ENCODE results near the gene IL22RA1.

Gene IL22RA1

GRCh38 chr1:24124980-24125379, 18.0 kb downstream of the IL22RA1 start:
- no peak overlapping the region for H3K9ac ChIP-seq (ENCODE audit: low read length)
- H3K9me2 ChIP-seq (ENCODE audit: low read depth, low read length) = no peaks in the 10 kb centered on the region
- no peak overlapping the region for H3K27ac ChIP-seq (ENCODE audit: low read depth, low read length, poor library complexity, severe bottlenecking)
- H4K20me1 ChIP-seq (ENCODE audit: insufficient read depth, low read length) = no peaks in the 10 kb centered on the region
- no peak overlapping the region for H3K4me2 ChIP-seq (ENCODE audit: low read length)
- TF ChIP-seq, protein P1, sequence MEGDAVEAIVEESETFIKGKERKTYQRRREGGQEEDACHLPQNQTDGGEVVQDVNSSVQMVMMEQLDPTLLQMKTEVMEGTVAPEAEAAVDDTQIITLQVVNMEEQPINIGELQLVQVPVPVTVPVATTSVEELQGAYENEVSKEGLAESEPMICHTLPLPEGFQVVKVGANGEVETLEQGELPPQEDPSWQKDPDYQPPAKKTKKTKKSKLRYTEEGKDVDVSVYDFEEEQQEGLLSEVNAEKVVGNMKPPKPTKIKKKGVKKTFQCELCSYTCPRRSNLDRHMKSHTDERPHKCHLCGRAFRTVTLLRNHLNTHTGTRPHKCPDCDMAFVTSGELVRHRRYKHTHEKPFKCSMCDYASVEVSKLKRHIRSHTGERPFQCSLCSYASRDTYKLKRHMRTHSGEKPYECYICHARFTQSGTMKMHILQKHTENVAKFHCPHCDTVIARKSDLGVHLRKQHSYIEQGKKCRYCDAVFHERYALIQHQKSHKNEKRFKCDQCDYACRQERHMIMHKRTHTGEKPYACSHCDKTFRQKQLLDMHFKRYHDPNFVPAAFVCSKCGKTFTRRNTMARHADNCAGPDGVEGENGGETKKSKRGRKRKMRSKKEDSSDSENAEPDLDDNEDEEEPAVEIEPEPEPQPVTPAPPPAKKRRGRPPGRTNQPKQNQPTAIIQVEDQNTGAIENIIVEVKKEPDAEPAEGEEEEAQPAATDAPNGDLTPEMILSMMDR (IDR thresholded peaks at IDR 0.05; ENCODE audit: low read length) = no peak
- TF ChIP-seq EZH2 (IDR thresholded peaks at IDR 0.05; ENCODE audit: borderline replicate concordance, low read length) = no peak
- no peaks in the 10 kb centered on the region for H3K79me2 ChIP-seq (ENCODE audit: insufficient read depth, low read length)
- H3K36me3 ChIP-seq (ENCODE audit: insufficient read depth, low read length) = no peaks in the 10 kb centered on the region
- no peaks in the 10 kb centered on the region for H3K4me1 ChIP-seq (ENCODE audit: insufficient read depth, low read length, severe bottlenecking)
- H3K4me3 ChIP-seq (ENCODE audit: low read depth, low read length, poor library complexity, severe bottlenecking) = no peak overlapping the region
- H2AFZ ChIP-seq (ENCODE audit: low read length) = no peak overlapping the region
- H3F3A ChIP-seq (ENCODE audit: insufficient read depth, low read length) = no peaks in the 10 kb centered on the region
- H3K9me3 ChIP-seq (ENCODE audit: low read length) = no peaks in the 10 kb centered on the region; the same call in 1 of the 2 replicates
- peaks cover 4% of the 10 kb centered on the region; the same call in 1 of the 2 replicates for H3K27me3 ChIP-seq (ENCODE audit: insufficient read depth, low read length)

DNA sequence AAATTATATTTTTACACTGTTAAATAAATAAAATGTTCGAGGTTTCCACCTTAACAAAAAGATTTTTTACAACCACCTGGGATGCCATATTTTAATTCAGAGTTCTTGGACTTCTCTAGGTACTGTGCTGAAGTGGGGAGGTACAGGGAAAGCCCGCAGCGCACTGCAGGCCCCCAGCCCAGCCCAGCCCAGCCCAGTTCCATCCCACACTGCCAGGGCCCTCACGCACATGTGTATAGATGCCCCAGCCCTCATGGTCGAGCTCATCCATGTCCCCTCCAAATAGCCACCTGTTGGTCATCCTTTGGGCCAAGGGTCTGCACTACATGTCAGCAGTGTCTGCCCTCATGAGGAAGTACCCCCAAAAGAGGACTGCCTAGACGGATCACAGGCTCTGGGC, 19.3 kb downstream of the IL22RA1 start:
- Histone ChIP-seq H3K79me2 (ENCODE audit: insufficient read depth, low read length) (no peaks in the 10 kb centered on the region), H3K9me3 (ENCODE audit: low read length) (no peaks in the 10 kb centered on the region), H3K4me3 (ENCODE audit: low read depth, low read length, poor library complexity, severe bottlenecking) (no peak overlapping the region), H3K4me2 (ENCODE audit: low read length) (no peak overlapping the region), H3K27ac (ENCODE audit: low read depth, low read length, poor library complexity, severe bottlenecking) (no peak overlapping the region), H3K4me1 (ENCODE audit: insufficient read depth, low read length, severe bottlenecking) (no peaks in the 10 kb centered on the region), H3K9me2 (ENCODE audit: low read depth, low read length) (no peaks in the 10 kb centered on the region), H2AFZ (ENCODE audit: low read length) (no peak overlapping the region), H3K9ac (ENCODE audit: low read length) (no peak overlapping the region), H3K36me3 (ENCODE audit: insufficient read depth, low read length) (no peaks in the 10 kb centered on the region), H3F3A (ENCODE audit: insufficient read depth, low read length) (no peaks in the 10 kb centered on the region), H4K20me1 (ENCODE audit: insufficient read depth, low read length) (no peaks in the 10 kb centered on the region), H3K27me3 (ENCODE audit: insufficient read depth, low read length) (0 out of 2 replicates have a peak, but pooled peaks cover 8% of the 10 kb centered on the region)
- no peak for TF ChIP-seq EZH2 (IDR thresholded peaks at IDR 0.05; ENCODE audit: borderline replicate concordance, low read length)
- TF ChIP-seq, protein P1 (IDR thresholded peaks at IDR 0.05; ENCODE audit: low read length) = no peak

DNA sequence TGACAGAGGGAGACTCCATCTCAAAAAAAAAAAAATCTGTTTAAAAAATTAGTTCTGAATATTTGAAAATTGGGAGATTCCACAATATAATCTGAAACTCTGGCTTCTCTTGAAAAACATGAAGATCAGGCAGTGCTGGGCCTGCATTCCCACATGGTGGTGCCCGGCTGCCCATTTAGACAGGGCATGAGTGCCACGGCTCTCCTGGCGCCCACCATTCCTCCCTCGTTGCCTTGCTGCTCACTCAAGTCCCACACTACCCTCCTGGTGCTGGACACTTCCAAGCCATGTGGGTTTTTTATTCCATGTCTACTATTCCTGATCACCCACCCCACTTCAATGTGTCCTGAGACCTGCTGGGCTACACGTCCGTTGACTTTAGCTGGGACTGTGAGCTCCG, 20.2 kb downstream of the IL22RA1 start:
- Histone ChIP-seq H3K9me2 (ENCODE audit: low read depth, low read length) (no peaks in the 10 kb centered on the region), H3K4me3 (ENCODE audit: low read depth, low read length, poor library complexity, severe bottlenecking) (no peak overlapping the region), H3K27ac (ENCODE audit: low read depth, low read length, poor library complexity, severe bottlenecking) (no peak overlapping the region), H3K4me2 (ENCODE audit: low read length) (no peak overlapping the region), H2AFZ (ENCODE audit: low read length) (no peak overlapping the region), H3K79me2 (ENCODE audit: insufficient read depth, low read length) (no peaks in the 10 kb centered on the region), H3K9ac (ENCODE audit: low read length) (no peak overlapping the region), H4K20me1 (ENCODE audit: insufficient read depth, low read length) (no peaks in the 10 kb centered on the region), H3K9me3 (ENCODE audit: low read length) (no peaks in the 10 kb centered on the region), H3K4me1 (ENCODE audit: insufficient read depth, low read length, severe bottlenecking) (no peaks in the 10 kb centered on the region), H3F3A (ENCODE audit: insufficient read depth, low read length) (no peaks in the 10 kb centered on the region), H3K36me3 (ENCODE audit: insufficient read depth, low read length) (no peaks in the 10 kb centered on the region), H3K27me3 (ENCODE audit: insufficient read depth, low read length) (0 out of 2 replicates have a peak, but pooled peaks cover 11% of the 10 kb centered on the region)
- TF ChIP-seq, protein P1 (IDR thresholded peaks at IDR 0.05; ENCODE audit: low read length) = no peak
- TF ChIP-seq EZH2 (IDR thresholded peaks at IDR 0.05; ENCODE audit: borderline replicate concordance, low read length) = no peak
